K562 (cell line): Measurements from ENCODE around the gene ANKRD11. TPM values are rescaled to one million over a fixed set of nuclear protein-coding genes. Genes with fewer than 3 reads are reported as not detected.
A peak's percentile ranks its signal among the peaks of the same experiment; 100 is the strongest.

Source experiments
- AFF4 ChIP-seq: sonication (generic); formaldehyde crosslinking; IDR thresholded peaks from 2 replicates; pipeline ENCODE4 v1.8.0; 2023; ENCODE audit warnings: mild to moderate bottlenecking, missing genetic modification reagents
- FOXK1 ChIP-seq: sonication (generic); formaldehyde crosslinking; IDR thresholded peaks from 2 replicates; pipeline ENCODE4 v1.8.0; 2022; ENCODE audit warnings: missing genetic modification reagents, mild to moderate bottlenecking, borderline replicate concordance
- HDAC8 ChIP-seq: fragments of 450-650 bp; IDR thresholded peaks from 2 replicates; pipeline ENCODE4 v1.6.1; 2016; ENCODE audit warnings: mild to moderate bottlenecking, missing genetic modification characterization, moderate library complexity, missing compliant biosample characterization
- HES1 ChIP-seq: fragments of 450-650 bp; IDR thresholded peaks from 2 replicates; pipeline ENCODE4 v1.6.1; 2016; ENCODE audit warnings: low read depth, mild to moderate bottlenecking, moderate library complexity
- HMGN3 ChIP-seq: IDR thresholded peaks from 2 replicates; pipeline ENCODE4 v1.6.1; 2011; ENCODE audit warnings: borderline replicate concordance, low read depth, mild to moderate bottlenecking, mixed read lengths, low read length; ENCODE audit not compliant: insufficient read length; ENCODE audit errors: extremely low read depth
- IRF2 ChIP-seq: sonication (generic); formaldehyde crosslinking; IDR thresholded peaks from 2 replicates; pipeline ENCODE4 v1.8.1; 2022; ENCODE audit warnings: mild to moderate bottlenecking, missing genetic modification reagents
- JUNB ChIP-seq: fragments of 450-650 bp; formaldehyde crosslinking; conservative IDR thresholded peaks from 2 replicates; pipeline ENCODE4 v1.4.0; 2020; ENCODE audit warnings: mild to moderate bottlenecking
- LARP7 ChIP-seq: fragments of 450-650 bp; IDR thresholded peaks from 2 replicates; pipeline ENCODE4 v1.6.1; 2016
- MTA2 ChIP-seq: fragments of 450-650 bp; IDR thresholded peaks from 2 replicates; pipeline ENCODE4 v1.6.1; 2016; ENCODE audit warnings: low read depth
- NR2C1 ChIP-seq, 2 experiments: fragments of 450-650 bp; IDR thresholded peaks; 2 replicates each; pipeline ENCODE4 v1.6.1; 2017; ENCODE audit warnings: mild to moderate bottlenecking in 2 of 2, antibody characterized with exemption in 1 of 2, inconsistent platforms in 1 of 2, missing compliant biosample characterization in 1 of 2, missing genetic modification characterization in 1 of 2
- POU5F1 ChIP-seq: fragments of 150-350 bp; IDR thresholded peaks from 2 replicates; pipeline ENCODE4 v1.6.1; 2014; ENCODE audit warnings: borderline replicate concordance, low read length, low read depth, mild to moderate bottlenecking; ENCODE audit not compliant: partially characterized antibody
- PRMT5 ChIP-seq: sonication (generic); formaldehyde crosslinking; IDR thresholded peaks from 2 replicates; pipeline ENCODE4 v1.5.0; 2020; ENCODE audit warnings: missing genetic modification reagents
- SNIP1 ChIP-seq: fragments of 450-650 bp; IDR thresholded peaks from 2 replicates; pipeline ENCODE4 v1.7.1; 2017; ENCODE audit warnings: low read depth, mild to moderate bottlenecking
- SRSF3 ChIP-seq: fragments of 200-400 bp; formaldehyde crosslinking; IDR thresholded peaks from 2 replicates; pipeline ENCODE4 v1.6.1; 2016; ENCODE audit warnings: mild to moderate bottlenecking, low read length, moderate library complexity; ENCODE audit not compliant: insufficient read depth
- TAF15 ChIP-seq: fragments of 200-400 bp; formaldehyde crosslinking; IDR thresholded peaks from 2 replicates; pipeline ENCODE4 v1.6.1; 2017; ENCODE audit warnings: mild to moderate bottlenecking, low read depth, low read length, moderate library complexity
- TOE1 ChIP-seq, 2 experiments: fragments of 450-650 bp in 1 of 2; sonication (generic) in 1 of 2; formaldehyde crosslinking in 1 of 2; IDR thresholded peaks; 2 replicates each; pipeline versions ENCODE4 v1.7.1 to v1.8.0; 2016 to 2022; ENCODE audit warnings: borderline replicate concordance in 2 of 2, mild to moderate bottlenecking in 2 of 2, antibody characterized with exemption in 1 of 2, inconsistent platforms in 1 of 2, low read depth in 1 of 2, missing genetic modification reagents in 1 of 2, moderate library complexity in 1 of 2
- WHSC1 ChIP-seq: IDR thresholded peaks from one replicate; pipeline ENCODE4 v1.6.1; 2012; ENCODE audit warnings: low read length, control low read depth, inconsistent platforms
- ZBTB17 ChIP-seq: fragments of 450-650 bp; formaldehyde crosslinking; IDR thresholded peaks from 2 replicates; pipeline ENCODE4 v1.4.0; 2020; ENCODE audit warnings: mild to moderate bottlenecking
- ZNF12 ChIP-seq: sonication (generic); formaldehyde crosslinking; IDR thresholded peaks from 2 replicates; pipeline ENCODE4 v1.4.0; 2020; ENCODE audit warnings: mild to moderate bottlenecking, missing genetic modification reagents
- ZNF134 ChIP-seq: fragments of 250-450 bp; sonication (Bioruptor Pico); conservative IDR thresholded peaks from 2 replicates; pipeline ENCODE4 v1.4.0; 2020
- ZNF140 ChIP-seq: fragments of 250-450 bp; sonication (Bioruptor Pico); IDR thresholded peaks from 2 replicates; pipeline ENCODE4 v1.8.0; 2021; ENCODE audit warnings: moderate library complexity, mild to moderate bottlenecking, inconsistent platforms
- ZNF197 ChIP-seq: fragments of 200-800 bp; sonication (Bioruptor generic); IDR thresholded peaks from 2 replicates; pipeline ENCODE4 v1.6.1; 2016; ENCODE audit warnings: low read depth, missing genetic modification characterization, missing compliant biosample characterization
- ZNF77 ChIP-seq: fragments of 250-450 bp; sonication (Bioruptor Pico); IDR thresholded peaks from 2 replicates; pipeline ENCODE4 v1.5.0; 2020
- ZSCAN32 ChIP-seq: fragments of 450-650 bp; formaldehyde crosslinking; IDR thresholded peaks from 2 replicates; pipeline ENCODE4 v1.4.0; 2020; ENCODE audit warnings: mild to moderate bottlenecking, moderate library complexity
- polyA plus RNA-seq, 8 experiments: library from polyadenylated mRNA; depleted of rRNA in 4 of 8; stranded (reverse) in 5 of 8; unstranded in 3 of 8; fragments of >200 nt; fragmentation: Nextera tagmentation in 2 of 8; fragmentation: Illumina TruSeq in 1 of 8; extraction: Ambion mirVana in 2 of 8; extraction: Trizol in 1 of 8; gene quantifications; 2 replicates each; pipeline versions ENCODE4 v1.2.1 to v1.2.3, GENCODE V29; 2011 to 2014; ENCODE audit warnings: inconsistent platforms in 1 of 8, missing spikeins in 1 of 8
- total RNA-seq, 7 experiments: library from RNA; depleted of rRNA in 6 of 7; stranded (reverse); fragments of >200 nt in 6 of 7; fragmentation: Illumina TruSeq in 2 of 7; extraction: Trizol in 2 of 7; gene quantifications; 2 replicates each; pipeline versions ENCODE4 v1.2.1 to v1.2.3, GENCODE V29; 2011 to 2021; ENCODE audit warnings: low replicate concordance in 1 of 7
- TF ChIP-seq, protein P1 (sequence below): fragments of 250-450 bp; sonication (Bioruptor Pico); IDR thresholded peaks from 2 replicates; pipeline ENCODE4 v1.9.0; 2021; ENCODE audit warnings: mild to moderate bottlenecking

Gene ANKRD11
- total and polyA plus RNA-seq, 9 of the 15 experiments (the other 6 are each of a cell fraction or from before 2014, with no cell fraction given): 4.7 to 126 (median 31.7) TPM

DNA sequence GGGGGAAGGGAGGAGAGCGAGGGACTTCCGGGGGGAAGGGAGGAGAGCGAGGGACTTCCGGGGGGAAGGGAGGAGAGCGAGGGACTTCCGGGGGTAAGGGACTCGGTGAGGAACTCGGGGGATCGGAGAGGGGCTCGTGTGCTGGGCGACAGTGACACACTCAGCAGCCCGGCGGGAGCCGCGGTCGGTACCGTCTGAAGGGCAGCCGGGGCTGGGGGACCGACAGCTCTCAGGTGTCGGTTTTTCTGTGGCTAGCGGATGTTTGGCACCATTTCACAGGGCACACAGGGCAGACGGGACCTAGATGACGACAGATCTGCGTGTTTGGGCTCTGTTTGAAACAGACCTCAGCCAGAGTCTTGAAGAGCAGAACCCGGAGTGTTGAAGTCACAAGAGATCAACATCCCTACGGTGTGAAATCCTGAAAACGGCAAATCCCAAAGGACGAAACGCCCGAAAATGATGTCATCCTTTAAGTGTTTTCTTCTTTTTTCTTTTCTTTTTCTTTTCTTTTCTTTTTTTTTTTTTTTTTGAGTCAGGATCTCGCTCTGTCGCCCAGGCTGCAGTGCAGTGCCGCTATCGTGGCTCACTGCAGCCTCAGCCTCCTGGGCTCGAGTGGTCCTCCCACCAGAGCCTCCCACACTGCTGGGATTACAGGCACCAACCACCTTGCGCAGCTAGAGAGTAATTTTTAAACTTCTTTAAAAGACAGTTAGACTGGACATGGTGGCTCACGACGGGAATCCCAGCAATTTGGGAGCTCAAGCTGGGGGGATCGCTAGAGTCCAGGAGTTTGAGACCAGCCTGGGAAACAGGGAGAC is 249.0 kb downstream of the ANKRD11 start (continued):
- no peak for TF ChIP-seq POU5F1
- TF ChIP-seq, protein P1, sequence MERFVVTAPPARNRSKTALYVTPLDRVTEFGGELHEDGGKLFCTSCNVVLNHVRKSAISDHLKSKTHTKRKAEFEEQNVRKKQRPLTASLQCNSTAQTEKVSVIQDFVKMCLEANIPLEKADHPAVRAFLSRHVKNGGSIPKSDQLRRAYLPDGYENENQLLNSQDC (CRISPR knock-in tag): no peak
- no peak for TF ChIP-seq SRSF3
- no peak for TF ChIP-seq IRF2 (CRISPR knock-in tag)
- TF ChIP-seq NR2C1 (IDR thresholded peaks at IDR 0.05): peak; percentile 67
- peak; percentile 53; the same call in 1 of the 2 replicates for TF ChIP-seq NR2C1 (tag; IDR thresholded peaks at IDR 0.05)
- TF ChIP-seq LARP7: peak; percentile 70; the same call in 1 of the 2 replicates
- TF ChIP-seq TOE1 (IDR thresholded peaks at IDR 0.05; ENCODE audit: borderline replicate concordance): peak; percentile 19; the same call in 1 of the 2 replicates
- TF ChIP-seq TOE1 (CRISPR knock-in tag; IDR thresholded peaks at IDR 0.05; ENCODE audit: borderline replicate concordance, low read depth): peak; percentile 64
- TF ChIP-seq TAF15: no peak
- no peak for TF ChIP-seq JUNB (CRISPR knock-in tag)
- no peak for TF ChIP-seq ZNF77 (CRISPR knock-in tag)
- no peak for TF ChIP-seq HMGN3
- TF ChIP-seq ZBTB17 (CRISPR knock-in tag): peak; percentile 48; the same call in 1 of the 2 replicates
- TF ChIP-seq PRMT5 (CRISPR knock-in tag): no peak
- no peak for TF ChIP-seq MTA2
- peak; percentile 71; the same call in 1 of the 2 replicates for TF ChIP-seq ZSCAN32 (CRISPR knock-in tag)
- no peak for TF ChIP-seq ZNF197 (CRISPR knock-in tag)
- no peak for TF ChIP-seq ZNF140 (CRISPR knock-in tag)
- TF ChIP-seq WHSC1: no peak
- TF ChIP-seq AFF4 (CRISPR knock-in tag): no peak
- TF ChIP-seq HES1: no peak
- no peak for TF ChIP-seq HDAC8 (tag)
- TF ChIP-seq ZNF12 (CRISPR knock-in tag): no peak
- no peak for TF ChIP-seq SNIP1
- no peak for TF ChIP-seq FOXK1 (CRISPR knock-in tag)
- TF ChIP-seq ZNF134 (CRISPR knock-in tag): no peak
